SW 1271 (cell line): ENCODE measurements around the gene DHCR24.
A peak's percentile ranks its signal among the peaks of the same experiment; 100 is the strongest.
"Not testable (repeated sequence)": the region's sequence is repeated elsewhere in the genome, so short reads cannot be mapped to it uniquely, and the experiment has no call there.

Experiments used
- DNase-seq, 2 experiments: peaks; one replicate each; lab custom pipeline; 2025; lab: John Stamatoyannopoulos, UW

The DHCR24 gene

GRCh38 chr1:54887665-54888071 lies 673 bp upstream of the DHCR24 start:
- no peak for DNase-seq

GRCh38 chr1:54885807-54886723 lies 930 bp downstream of the DHCR24 start:
- DNase-seq, result peak in 1 of 2 experiments; percentile 7

GRCh38 chr1:54885237-54885679 lies 1.7 kb downstream of the DHCR24 start:
- no peak for DNase-seq

- no peak for DNase-seq
Observed at GRCh38 chr1:54884768-54885167, 2.2 kb downstream of the DHCR24 start.

GRCh38 chr1:54884135-54884586 lies 2.8 kb downstream of the DHCR24 start:
- no peak for DNase-seq

- DNase-seq, result no peak
Observed at GRCh38 chr1:54883349-54884102, 3.5 kb downstream of the DHCR24 start.

GRCh38 chr1:54882519-54882918 lies 4.5 kb downstream of the DHCR24 start:
- DNase-seq, result no peak

GRCh38 chr1:54881604-54882003 lies 5.4 kb downstream of the DHCR24 start:
- not testable (repeated sequence) for DNase-seq

- DNase-seq, result no peak
Observed at GRCh38 chr1:54879872-54880271, 7.1 kb downstream of the DHCR24 start.

GRCh38 chr1:54876814-54877213 lies 10.2 kb downstream of the DHCR24 start:
- DNase-seq, result no peak

GRCh38 chr1:54875000-54875399 lies 12.0 kb downstream of the DHCR24 start:
- no peak for DNase-seq

- DNase-seq, result no peak
Observed at GRCh38 chr1:54874079-54874830, 12.7 kb downstream of the DHCR24 start.

GRCh38 chr1:54872036-54872331 lies 15.0 kb downstream of the DHCR24 start:
- DNase-seq, result no peak

GRCh38 chr1:54871275-54872035 lies 15.5 kb downstream of the DHCR24 start:
- no peak for DNase-seq

- DNase-seq, result no peak
Observed at GRCh38 chr1:54870869-54871268, 16.1 kb downstream of the DHCR24 start.

GRCh38 chr1:54869173-54869851 lies 17.7 kb downstream of the DHCR24 start:
- DNase-seq, result no peak

GRCh38 chr1:54867717-54868057 lies 19.3 kb downstream of the DHCR24 start:
- DNase-seq, result no peak

GRCh38 chr1:54866801-54867716 lies 19.9 kb downstream of the DHCR24 start:
- no peak for DNase-seq

GRCh38 chr1:54865238-54866073 lies 21.5 kb downstream of the DHCR24 start:
- no peak for DNase-seq
